MM.1S (cell line): Measurements from ENCODE around the gene ACBD4.

Source experiments
- DNase-seq: peaks from one replicate; pipeline ENCODE4 v3.0.0-alpha.2; 2015
- H2AFZ ChIP-seq: fragments of 300-600 bp; sonication (generic); 2 replicates; pipeline ENCODE4 v1.6.0; 2016; ENCODE audit warnings: antibody characterized with exemption, low read length
- H3F3A ChIP-seq: fragments of 300-600 bp; sonication (generic); 2 replicates; pipeline ENCODE4 v1.6.1; 2016; ENCODE audit warnings: mild to moderate bottlenecking, antibody characterized with exemption, low read length, moderate library complexity, mixed read lengths; ENCODE audit not compliant: insufficient read depth
- H3K27ac ChIP-seq: fragments of 300-600 bp; sonication (generic); 2 replicates; pipeline ENCODE4 v1.5.1; 2016; ENCODE audit warnings: mild to moderate bottlenecking, low read length
- H3K27me3 ChIP-seq: fragments of 300-600 bp; sonication (generic); replicated peaks from 2 replicates; pipeline ENCODE4 v1.6.0; 2016; ENCODE audit warnings: low read length; ENCODE audit not compliant: insufficient read depth
- H3K36me3 ChIP-seq: fragments of 300-600 bp; sonication (generic); replicated peaks from 2 replicates; pipeline ENCODE4 v1.6.1; 2016; ENCODE audit warnings: mild to moderate bottlenecking, low read length, mixed read lengths; ENCODE audit not compliant: insufficient read depth
- H3K4me1 ChIP-seq: fragments of 300-600 bp; sonication (generic); 2 replicates; pipeline ENCODE4 v1.6.1; 2016; ENCODE audit warnings: low read length, mixed read lengths
- H3K4me2 ChIP-seq: fragments of 300-600 bp; sonication (generic); 2 replicates; pipeline ENCODE4 v1.6.0; 2016; ENCODE audit warnings: low read depth, low read length
- H3K4me3 ChIP-seq: fragments of 300-600 bp; sonication (generic); 2 replicates; pipeline ENCODE4 v1.5.1; 2016; ENCODE audit warnings: low read length, mixed read lengths
- H3K79me2 ChIP-seq: fragments of 300-600 bp; sonication (generic); 2 replicates; pipeline ENCODE4 v1.6.1; 2016; ENCODE audit warnings: mixed run types, low read length, mixed read lengths
- H3K9ac ChIP-seq: fragments of 300-600 bp; sonication (generic); 2 replicates; pipeline ENCODE4 v1.6.1; 2016; ENCODE audit warnings: low read length, mixed read lengths
- H3K9me2 ChIP-seq: fragments of 300-600 bp; sonication (generic); replicated peaks from 2 replicates; pipeline ENCODE4 v1.6.1; 2016; ENCODE audit warnings: mild to moderate bottlenecking, low read length, mixed read lengths; ENCODE audit not compliant: insufficient read depth
- H3K9me3 ChIP-seq: fragments of 300-600 bp; sonication (generic); replicated peaks from 2 replicates; pipeline ENCODE4 v1.6.1; 2016; ENCODE audit warnings: mild to moderate bottlenecking, low read length, mixed read lengths; ENCODE audit not compliant: insufficient read depth
- H4K20me1 ChIP-seq: fragments of 300-600 bp; sonication (generic); 2 replicates; pipeline ENCODE4 v1.6.1; 2016; ENCODE audit warnings: mild to moderate bottlenecking, low read length, moderate library complexity, mixed read lengths; ENCODE audit not compliant: insufficient read depth
- CTCF ChIP-seq: fragments of 300-600 bp; sonication (generic); IDR thresholded peaks from 2 replicates; pipeline ENCODE4 v1.5.1; 2016; ENCODE audit warnings: antibody characterized with exemption, low read length, mixed read lengths
- EZH2 ChIP-seq: fragments of 300-600 bp; sonication (generic); optimal IDR thresholded peaks from 2 replicates; pipeline ENCODE3; 2017; ENCODE audit warnings: low read depth, mild to moderate bottlenecking, antibody characterized with exemption, low read length, mixed read lengths
- EZH2phosphoT487 ChIP-seq: fragments of 300-600 bp; sonication (generic); IDR thresholded peaks from 2 replicates; pipeline ENCODE4 v1.6.1; 2018; ENCODE audit warnings: antibody characterized with exemption, low read length

The ACBD4 gene

GRCh38 chr17:45116434-45117016, 19.0 kb upstream of the ACBD4 start:
- Histone ChIP-seq H3K4me1 (no peaks in the 10 kb centered on the region), H3K4me3 (no peak overlapping the region), H3K27ac (no peak overlapping the region), H3K36me3 (no peaks in the 10 kb centered on the region), H3K79me2 (no peaks in the 10 kb centered on the region), H4K20me1 (no peaks in the 10 kb centered on the region), H3F3A (no peaks in the 10 kb centered on the region), H3K27me3 (no peaks in the 10 kb centered on the region; the same call in none of the 2 replicates), H3K4me2 (no peak overlapping the region), H3K9me2 (no peaks in the 10 kb centered on the region), H3K9me3 (no peaks in the 10 kb centered on the region), H3K9ac (no peak overlapping the region), H2AFZ (no peak overlapping the region)
- DNase-seq, result no peak
- TF ChIP-seq EZH2, result no peak
- TF ChIP-seq CTCF, result no peak
- no peak for TF ChIP-seq EZH2phosphoT487

DNA sequence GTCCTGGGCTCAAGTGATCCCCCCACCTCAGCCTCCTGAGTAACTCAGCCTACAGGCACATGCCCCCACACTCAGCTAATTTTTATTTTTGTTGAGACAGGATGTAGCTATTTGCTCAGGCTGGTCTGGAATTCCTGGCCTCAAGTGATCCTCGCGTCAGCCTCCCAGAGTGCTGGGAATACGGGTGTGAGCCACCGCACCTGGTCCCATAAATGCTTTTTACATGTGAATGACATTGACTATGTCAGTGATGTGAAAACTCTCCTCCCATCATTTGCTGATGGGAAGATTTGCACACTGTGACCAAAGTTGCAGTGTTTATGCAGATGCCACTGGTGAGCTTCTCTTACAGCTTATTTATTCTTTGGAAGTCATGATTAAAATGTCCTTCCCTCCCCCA, 18.2 kb upstream of the ACBD4 start:
- TF ChIP-seq CTCF (no peak), EZH2 (no peak), EZH2phosphoT487 (no peak)
- peaks cover under 1% of the 10 kb centered on the region for H3K27me3 ChIP-seq
- no peaks in the 10 kb centered on the region for H4K20me1 ChIP-seq
- no peaks in the 10 kb centered on the region for H3K79me2 ChIP-seq
- H3K9me3 ChIP-seq, result no peaks in the 10 kb centered on the region
- H2AFZ ChIP-seq, result no peak overlapping the region
- no peaks in the 10 kb centered on the region for H3K36me3 ChIP-seq
- no peak for DNase-seq
- no peak overlapping the region for H3K4me3 ChIP-seq
- H3K4me2 ChIP-seq, result no peak overlapping the region
- H3K27ac ChIP-seq, result no peak overlapping the region
- H3K4me1 ChIP-seq, result no peaks in the 10 kb centered on the region
- H3K9me2 ChIP-seq, result no peaks in the 10 kb centered on the region
- no peak overlapping the region for H3K9ac ChIP-seq
- no peaks in the 10 kb centered on the region for H3F3A ChIP-seq

GRCh38 chr17:45117848-45118646, 17.4 kb upstream of the ACBD4 start:
- H3K36me3 ChIP-seq, result no peaks in the 10 kb centered on the region
- H3K4me2 ChIP-seq, result no peak overlapping the region

More at GRCh38 chr17:45117848-45118646, 17.4 kb upstream of the ACBD4 start:
- Histone ChIP-seq H3K27me3 (peaks cover 6% of the 10 kb centered on the region), H3K4me3 (no peak overlapping the region), H3K9me2 (no peaks in the 10 kb centered on the region), H2AFZ (no peak overlapping the region), H3K9ac (no peak overlapping the region), H3K4me1 (no peaks in the 10 kb centered on the region), H3F3A (no peaks in the 10 kb centered on the region), H3K79me2 (no peaks in the 10 kb centered on the region), H3K27ac (no peak overlapping the region), H4K20me1 (no peaks in the 10 kb centered on the region), H3K9me3 (no peaks in the 10 kb centered on the region)
- TF ChIP-seq EZH2 (no peak), EZH2phosphoT487 (no peak), CTCF (no peak)
- DNase-seq, result no peak
